Activated CD4-positive, alpha-beta T cell treated with anti-CD3 and anti-CD28 coated beads, Interleukin-10, Interleukin-2, amounts not matched to agents 100 ng/mL and 50 ng/mL, durations not matched to agents 16 hours and 8 hours (primary cell): ENCODE results near the gene STH.

Experiments
- DNase-seq: peaks from one replicate; pipeline ENCODE4 v3.0.0-alpha.2; 2020

Gene STH

GRCh38 chr17:45968732-45969131 lies 30.3 kb upstream of the STH start:
- no peak for DNase-seq

- DNase-seq: no peak
These were observed 29.3 kb upstream of the STH start for GRCh38 chr17:45969726-45970125.

- no peak for DNase-seq
These were observed 28.4 kb upstream of the STH start for GRCh38 chr17:45970659-45971058.

- no peak for DNase-seq
These were observed 27.3 kb upstream of the STH start for GRCh38 chr17:45971698-45972141.

GRCh38 chr17:45972531-45972930 lies 26.5 kb upstream of the STH start:
- DNase-seq: no peak

- DNase-seq: no peak
These were observed 25.8 kb upstream of the STH start for GRCh38 chr17:45973099-45973780.

GRCh38 chr17:45973946-45974859 lies 24.8 kb upstream of the STH start:
- no peak for DNase-seq

- DNase-seq: no peak
These were observed 24.0 kb upstream of the STH start for GRCh38 chr17:45974916-45975630.

- no peak for DNase-seq
These were observed 23.3 kb upstream of the STH start for GRCh38 chr17:45975640-45976295.

GRCh38 chr17:45976391-45976754 lies 22.7 kb upstream of the STH start:
- no peak for DNase-seq

GRCh38 chr17:45976755-45977505 lies 22.1 kb upstream of the STH start:
- DNase-seq: no peak

- DNase-seq: no peak
These were observed 21.6 kb upstream of the STH start for GRCh38 chr17:45977506-45977824.

- no peak for DNase-seq
These were observed 20.9 kb upstream of the STH start for GRCh38 chr17:45977976-45978626.

- DNase-seq: no peak
These were observed 19.9 kb upstream of the STH start for GRCh38 chr17:45979137-45979536.

GRCh38 chr17:45980855-45981254 lies 18.2 kb upstream of the STH start:
- no peak for DNase-seq

- DNase-seq: no peak
These were observed 17.7 kb upstream of the STH start for GRCh38 chr17:45981306-45981705.

GRCh38 chr17:45982791-45983613 lies 16.0 kb upstream of the STH start:
- DNase-seq: no peak

- no peak for DNase-seq
These were observed 15.3 kb upstream of the STH start for GRCh38 chr17:45983614-45984310.

- no peak for DNase-seq
These were observed 14.7 kb upstream of the STH start for GRCh38 chr17:45984368-45984767.

- DNase-seq: no peak
These were observed 13.6 kb upstream of the STH start for GRCh38 chr17:45985447-45985846.
